Measurements from ENCODE around the gene TRIM6. TPM values are rescaled to one million over a fixed set of nuclear protein-coding genes. Genes with fewer than 3 reads are reported as not detected.

The TRIM6 gene
- total RNA-seq, 1 experiment from 2014 or later: 24.1 TPM

DNA sequence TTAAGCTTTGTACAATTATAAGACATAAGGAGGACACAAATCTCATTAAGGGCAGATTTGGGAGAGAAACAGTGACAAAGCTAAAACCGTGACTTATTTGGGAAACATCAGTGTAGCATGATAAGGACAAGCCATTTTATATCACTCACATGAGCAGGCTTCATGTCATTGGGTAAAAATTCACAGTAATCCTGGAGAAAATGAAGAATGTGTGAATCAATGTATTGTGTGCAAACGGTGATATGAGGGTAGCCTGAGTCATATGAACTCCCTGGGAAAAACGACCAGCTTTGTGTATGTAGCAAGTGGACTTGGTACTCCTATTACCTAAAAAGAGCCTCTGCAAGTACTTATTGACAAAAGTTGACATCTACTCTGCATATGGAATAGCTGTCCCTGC lies 22.4 kb downstream of the TRIM6 start:
- peaks cover 31% of the 10 kb centered on the region for H3K4me1 ChIP-seq (replicated peaks)
- peak overlapping the region; percentile 51 for H3K27ac ChIP-seq
- H3K4me3 ChIP-seq: no peak overlapping the region
- H3K36me3 ChIP-seq: no peaks in the 10 kb centered on the region
- DNase-seq (ENCODE audit: low read depth in 1 of 2, low spot score in 2 of 2): peak in 1 of 2 experiments; percentile 42
- no peaks in the 10 kb centered on the region for H3K9me3 ChIP-seq (replicated peaks)
- no peaks in the 10 kb centered on the region for H3K27me3 ChIP-seq (replicated peaks)

DNA sequence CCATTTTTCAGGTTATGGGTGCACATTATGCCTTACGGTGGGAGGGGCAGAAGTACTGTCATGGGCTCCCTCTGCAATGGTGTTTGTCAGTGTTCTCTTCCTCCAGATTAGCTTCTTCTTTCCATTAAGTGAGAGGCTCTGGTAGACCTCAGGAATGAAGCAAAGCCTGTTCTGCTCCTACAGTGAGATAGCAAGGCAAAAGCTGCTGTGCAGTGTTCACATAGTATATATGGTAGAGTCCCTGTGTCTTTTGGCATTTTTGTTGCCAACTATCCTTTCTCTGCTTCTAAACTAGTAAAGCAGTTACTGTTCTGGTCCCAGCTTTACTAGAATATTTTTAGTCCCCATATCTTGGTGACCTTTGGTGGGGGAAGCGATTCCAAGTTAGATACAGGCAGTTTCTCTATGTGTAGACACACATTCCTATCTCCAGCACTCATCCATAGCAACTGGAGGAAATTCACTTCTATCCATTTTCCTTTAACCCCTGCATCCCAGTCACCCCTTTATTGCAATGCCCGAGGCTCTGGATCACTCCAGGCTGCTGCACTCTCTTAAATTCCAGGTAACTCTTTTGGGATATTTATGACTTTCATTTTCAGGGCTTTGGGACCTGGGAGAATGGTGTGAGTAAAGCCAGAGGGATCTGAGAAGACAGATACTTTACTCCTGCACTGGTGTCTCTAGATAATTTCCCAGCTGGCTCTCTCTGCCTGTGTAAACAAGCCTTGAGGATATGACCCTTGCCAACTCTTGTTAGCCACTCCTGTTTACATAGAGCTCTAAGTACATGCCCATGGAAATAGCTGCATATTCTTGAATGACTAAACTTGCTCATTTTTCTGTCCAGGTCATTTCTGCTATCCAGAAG lies 24.4 kb downstream of the TRIM6 start:
- Histone ChIP-seq H3K36me3 (no peaks in the 10 kb centered on the region), H3K27me3 (replicated peaks) (no peaks in the 10 kb centered on the region), H3K4me3 (no peak overlapping the region), H3K9me3 (replicated peaks) (no peaks in the 10 kb centered on the region), H3K27ac (peak overlapping the region; percentile 48), H3K4me1 (replicated peaks) (peaks cover 43% of the 10 kb centered on the region)
- peak in 1 of 2 experiments; percentile 62 for DNase-seq (ENCODE audit: low read depth in 1 of 2, low spot score in 2 of 2)

DNA sequence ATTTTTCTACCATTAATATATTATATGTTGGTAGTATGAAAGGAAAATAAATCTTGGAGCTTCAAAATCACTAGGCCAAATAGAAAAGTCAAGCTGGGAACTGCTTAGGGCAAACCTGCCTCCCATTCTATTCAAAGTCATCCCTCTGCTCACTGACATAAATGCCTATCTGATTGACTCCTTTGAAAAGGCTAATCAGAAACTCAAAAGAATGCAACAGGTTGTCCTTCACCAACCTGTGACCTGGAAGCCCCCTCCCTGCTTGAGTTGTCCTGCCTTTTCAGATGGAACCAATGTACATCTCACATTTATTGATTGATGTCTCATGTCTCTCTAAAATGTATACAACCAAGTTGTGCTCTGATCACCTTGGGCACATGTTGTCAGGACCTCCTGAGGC lies 25.1 kb downstream of the TRIM6 start:
- H3K36me3 ChIP-seq: no peaks in the 10 kb centered on the region
- no peaks in the 10 kb centered on the region for H3K27me3 ChIP-seq (replicated peaks)
- DNase-seq (ENCODE audit: low read depth in 1 of 2, low spot score in 2 of 2): no peak
- H3K4me1 ChIP-seq (replicated peaks): peaks cover 46% of the 10 kb centered on the region
- no peaks in the 10 kb centered on the region for H3K9me3 ChIP-seq (replicated peaks)
- peak overlapping the region; percentile 48; the same call in 1 of the 2 replicates for H3K27ac ChIP-seq
- H3K4me3 ChIP-seq: no peak overlapping the region

DNA sequence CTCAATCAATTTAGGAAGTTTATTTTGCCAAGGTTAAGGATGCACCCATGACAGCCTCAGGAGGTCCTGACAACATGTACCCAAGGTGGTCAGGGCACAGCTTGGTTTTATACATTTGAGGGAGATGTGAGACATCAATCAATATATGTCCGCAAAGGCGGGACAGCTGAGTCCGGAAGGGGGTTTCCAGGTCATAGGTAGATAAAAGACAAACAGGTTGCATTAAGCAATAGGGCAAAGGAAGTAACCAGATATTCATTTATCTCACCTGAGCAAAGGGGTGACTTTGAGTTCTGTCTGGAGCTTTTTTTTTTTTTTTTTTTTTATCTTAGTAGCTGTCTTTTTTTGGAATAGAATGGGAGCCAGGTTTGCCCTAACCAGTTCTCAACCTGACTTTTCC lies 26.4 kb downstream of the TRIM6 start:
- Histone ChIP-seq H3K27me3 (replicated peaks) (no peaks in the 10 kb centered on the region), H3K4me3 (no peak overlapping the region), H3K4me1 (replicated peaks) (peaks cover 46% of the 10 kb centered on the region), H3K27ac (no peak overlapping the region), H3K9me3 (replicated peaks) (no peaks in the 10 kb centered on the region), H3K36me3 (no peaks in the 10 kb centered on the region)
- no peak for DNase-seq (ENCODE audit: low read depth in 1 of 2, low spot score in 2 of 2)

DNA sequence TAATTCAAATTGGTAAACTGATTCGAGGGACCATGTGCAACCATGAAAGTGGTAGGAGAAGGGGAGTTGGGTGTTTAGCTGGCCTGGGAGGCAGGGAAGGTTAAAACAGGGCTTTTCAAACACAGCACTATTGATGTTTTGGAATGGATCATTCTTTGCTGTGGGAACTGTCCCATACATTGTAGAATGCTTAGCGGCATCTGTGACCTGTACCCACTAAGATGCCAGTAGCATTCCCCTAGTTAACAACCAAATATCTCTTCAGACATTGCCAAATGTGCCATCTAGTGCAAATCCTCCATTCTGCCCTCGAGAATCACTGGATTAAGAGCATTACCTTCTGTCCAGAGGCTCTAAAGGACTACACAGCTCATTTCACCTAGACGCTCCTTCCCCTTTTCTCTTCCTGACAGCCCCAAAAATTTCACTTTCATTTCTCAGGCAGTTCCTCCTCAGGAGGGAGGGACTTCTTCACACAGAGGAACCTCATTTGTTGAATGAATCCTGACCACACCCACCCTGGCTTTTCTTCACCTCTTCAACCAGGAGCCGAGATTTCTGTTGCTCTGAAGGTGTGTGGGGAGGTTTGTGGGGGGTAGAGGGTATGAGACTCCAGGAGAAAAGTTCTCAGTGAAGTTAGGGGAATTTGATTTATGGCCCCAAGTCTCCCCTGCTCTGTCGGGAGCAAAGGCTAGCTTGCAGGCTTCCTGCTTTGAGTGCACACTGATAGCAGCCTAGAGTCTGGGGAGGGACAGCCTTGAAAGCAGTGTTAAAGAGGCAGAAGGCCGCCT lies 28.2 kb downstream of the TRIM6 start, which contains the start of gene TRIM34:
Gene TRIM34, plus strand, starts transcription at position 513 of the 791 bp plus-strand sequence. CDS start 7,331 bp downstream, outside the sequence.
- peak; percentile 63 to 84 for DNase-seq (ENCODE audit: low read depth in 1 of 2, low spot score in 2 of 2)
- Histone ChIP-seq H3K27ac (peak within 1 kb of the TSS; percentile 25), H3K9me3 (replicated peaks) (no peaks in the 10 kb centered on the region), H3K4me1 (replicated peaks) (peaks cover 33% of the 10 kb centered on the region), H3K27me3 (replicated peaks) (no peaks in the 10 kb centered on the region), H3K36me3 (no peaks in the 10 kb centered on the region), H3K4me3 (peak within 1 kb of the TSS; percentile 49)

DNA sequence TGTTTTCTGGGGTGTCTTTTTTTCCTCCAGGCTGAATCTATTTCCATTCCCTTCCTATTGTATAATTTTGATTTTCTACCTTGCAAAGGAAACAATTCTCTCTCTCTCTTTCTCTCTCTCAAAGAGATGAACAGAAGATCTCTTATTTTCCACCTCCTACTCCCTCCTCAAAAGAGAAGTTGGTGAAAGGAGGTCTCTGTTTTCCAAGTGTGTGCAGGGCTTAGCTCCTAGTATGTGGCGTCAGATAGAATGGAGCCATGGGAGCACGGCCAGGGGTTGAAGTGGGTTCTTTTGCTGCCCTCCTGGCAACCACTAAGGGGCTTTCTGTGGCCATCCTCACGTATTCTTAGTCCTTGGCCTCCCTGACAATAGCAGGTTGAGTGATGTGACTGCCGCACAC lies 28.8 kb downstream of the TRIM6 start:
- Histone ChIP-seq H3K36me3 (no peaks in the 10 kb centered on the region), H3K4me1 (replicated peaks) (peaks cover 31% of the 10 kb centered on the region), H3K27ac (no peak overlapping the region; the same call in 1 of the 2 replicates), H3K4me3 (peak overlapping the region; percentile 49), H3K27me3 (replicated peaks) (no peaks in the 10 kb centered on the region), H3K9me3 (replicated peaks) (no peaks in the 10 kb centered on the region)
- no peak for DNase-seq (ENCODE audit: low read depth in 1 of 2, low spot score in 2 of 2)

DNA sequence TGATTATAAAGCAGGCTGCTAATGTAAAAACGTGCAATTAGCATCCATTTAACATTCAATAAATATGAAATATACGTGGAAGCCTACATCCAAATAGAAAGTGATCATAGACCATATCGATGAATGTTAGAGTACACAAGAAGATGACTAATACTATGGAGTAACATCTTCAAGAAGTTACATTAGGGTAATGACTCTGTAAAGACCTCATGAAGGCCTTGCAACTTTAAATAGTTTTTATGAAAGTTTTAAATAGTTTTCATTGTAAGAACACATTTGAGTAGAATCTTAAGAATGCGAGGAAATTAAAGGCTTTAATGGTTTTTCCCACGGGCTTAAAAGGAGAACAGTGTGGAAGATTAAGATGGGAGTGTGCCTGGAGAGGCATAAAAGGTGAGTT lies 29.8 kb downstream of the TRIM6 start:
- DNase-seq (ENCODE audit: low read depth in 1 of 2, low spot score in 2 of 2): no peak
- Histone ChIP-seq H3K36me3 (no peaks in the 10 kb centered on the region), H3K4me3 (no peak overlapping the region), H3K27me3 (replicated peaks) (no peaks in the 10 kb centered on the region), H3K9me3 (replicated peaks) (no peaks in the 10 kb centered on the region), H3K27ac (no peak overlapping the region), H3K4me1 (replicated peaks) (peaks cover 22% of the 10 kb centered on the region)

DNA sequence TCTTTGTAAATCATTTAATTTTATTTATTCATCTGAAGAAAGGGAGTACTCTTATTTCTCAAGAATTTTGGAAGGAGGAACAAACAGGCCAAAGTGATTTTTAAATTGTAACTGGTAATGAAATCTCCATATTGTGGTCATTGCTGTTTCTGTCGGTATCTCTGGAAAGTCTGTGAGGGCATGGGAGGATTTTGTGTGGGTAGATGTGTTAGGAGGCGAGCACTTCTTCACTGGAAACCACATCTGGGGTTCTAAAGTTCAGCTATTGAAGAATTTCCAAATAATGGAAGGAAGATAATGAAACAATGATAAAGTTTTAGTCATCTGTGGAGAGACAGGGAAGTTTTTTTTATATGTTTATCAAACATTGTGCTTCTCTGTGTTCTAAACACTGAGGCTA lies 35.0 kb downstream of the TRIM6 start:
- H3K27ac ChIP-seq: no peak overlapping the region
- H3K4me3 ChIP-seq: no peak overlapping the region
- H3K4me1 ChIP-seq (replicated peaks): no peaks in the 10 kb centered on the region
- DNase-seq (ENCODE audit: low read depth in 1 of 2, low spot score in 2 of 2): no peak
- H3K9me3 ChIP-seq (replicated peaks): no peaks in the 10 kb centered on the region
- H3K27me3 ChIP-seq (replicated peaks): no peaks in the 10 kb centered on the region
- no peaks in the 10 kb centered on the region for H3K36me3 ChIP-seq

DNA sequence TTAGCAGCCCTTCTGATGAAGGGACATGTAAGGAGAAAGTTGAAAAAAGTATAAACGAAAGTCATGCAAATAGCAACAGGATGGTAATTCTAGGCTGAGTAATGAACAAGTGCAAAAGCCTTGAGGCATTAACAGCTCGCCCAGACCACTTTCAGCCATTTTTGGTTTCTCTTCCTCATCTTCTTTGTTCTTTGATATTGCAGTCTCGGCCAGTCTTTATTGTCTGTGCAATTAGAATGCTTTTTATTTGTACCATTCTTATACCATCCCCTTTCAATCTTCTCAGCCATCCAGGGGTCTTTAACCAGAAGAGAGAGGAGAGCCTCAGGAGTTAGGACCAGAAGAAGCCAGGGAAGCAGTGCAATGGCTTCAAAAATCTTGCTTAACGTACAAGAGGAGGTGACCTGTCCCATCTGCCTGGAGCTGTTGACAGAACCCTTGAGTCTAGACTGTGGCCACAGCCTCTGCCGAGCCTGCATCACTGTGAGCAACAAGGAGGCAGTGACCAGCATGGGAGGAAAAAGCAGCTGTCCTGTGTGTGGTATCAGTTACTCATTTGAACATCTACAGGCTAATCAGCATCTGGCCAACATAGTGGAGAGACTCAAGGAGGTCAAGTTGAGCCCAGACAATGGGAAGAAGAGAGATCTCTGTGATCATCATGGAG lies 35.7 kb downstream of the TRIM6 start:
- Histone ChIP-seq H3K36me3 (no peaks in the 10 kb centered on the region), H3K9me3 (replicated peaks) (no peaks in the 10 kb centered on the region), H3K27ac (no peak overlapping the region), H3K27me3 (replicated peaks) (no peaks in the 10 kb centered on the region), H3K4me1 (replicated peaks) (no peaks in the 10 kb centered on the region), H3K4me3 (no peak overlapping the region)
- DNase-seq (ENCODE audit: low read depth in 1 of 2, low spot score in 2 of 2): no peak

DNA sequence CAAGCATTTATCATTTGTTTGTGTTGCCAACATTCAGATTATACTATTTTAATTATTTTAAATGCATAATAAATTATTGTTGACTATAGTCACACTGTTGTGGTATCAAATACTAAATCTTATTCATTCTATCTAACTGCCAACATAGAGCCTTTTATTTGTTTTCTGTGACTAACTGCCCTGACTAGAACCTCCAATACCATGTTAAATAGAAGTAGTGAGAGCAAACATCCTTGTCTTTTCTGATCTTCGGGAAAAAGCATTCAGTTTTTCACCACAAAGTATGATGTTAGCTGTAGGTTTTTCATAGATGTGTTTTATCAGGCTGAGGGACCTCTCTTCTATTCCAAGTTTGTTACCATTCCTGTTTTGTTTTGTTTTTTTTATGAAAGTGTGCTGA lies 43.5 kb downstream of the TRIM6 start:
- no peaks in the 10 kb centered on the region for H3K27me3 ChIP-seq (replicated peaks)
- no peaks in the 10 kb centered on the region for H3K36me3 ChIP-seq
- no peaks in the 10 kb centered on the region for H3K4me1 ChIP-seq (replicated peaks)
- no peak overlapping the region for H3K4me3 ChIP-seq
- no peaks in the 10 kb centered on the region for H3K9me3 ChIP-seq (replicated peaks)
- DNase-seq (ENCODE audit: low read depth in 1 of 2, low spot score in 2 of 2): no peak
- no peak overlapping the region for H3K27ac ChIP-seq

DNA sequence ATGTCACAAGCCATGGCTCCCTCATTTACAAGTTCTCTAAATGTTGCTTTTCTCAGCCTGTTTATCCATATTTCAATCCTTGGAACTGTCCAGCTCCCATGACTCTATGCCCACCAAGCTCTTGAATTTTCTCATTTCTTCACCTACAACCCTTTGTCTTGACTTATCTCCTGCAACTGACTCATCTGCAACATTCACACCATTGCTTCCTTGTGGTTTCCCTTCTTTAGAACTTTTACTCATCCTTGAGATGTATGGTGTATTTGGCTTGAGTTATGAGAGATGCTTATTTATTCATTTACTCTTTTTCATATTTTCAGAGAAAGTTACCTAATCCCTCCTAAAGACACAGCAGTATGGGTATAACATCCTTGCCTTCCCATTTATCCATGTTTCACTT lies 47.1 kb downstream of the TRIM6 start:
- no peak for DNase-seq (ENCODE audit: low read depth in 1 of 2, low spot score in 2 of 2)
- Histone ChIP-seq H3K4me3 (no peak overlapping the region), H3K4me1 (replicated peaks) (no peaks in the 10 kb centered on the region), H3K27me3 (replicated peaks) (no peaks in the 10 kb centered on the region), H3K36me3 (no peaks in the 10 kb centered on the region), H3K9me3 (replicated peaks) (no peaks in the 10 kb centered on the region), H3K27ac (no peak overlapping the region)

DNA sequence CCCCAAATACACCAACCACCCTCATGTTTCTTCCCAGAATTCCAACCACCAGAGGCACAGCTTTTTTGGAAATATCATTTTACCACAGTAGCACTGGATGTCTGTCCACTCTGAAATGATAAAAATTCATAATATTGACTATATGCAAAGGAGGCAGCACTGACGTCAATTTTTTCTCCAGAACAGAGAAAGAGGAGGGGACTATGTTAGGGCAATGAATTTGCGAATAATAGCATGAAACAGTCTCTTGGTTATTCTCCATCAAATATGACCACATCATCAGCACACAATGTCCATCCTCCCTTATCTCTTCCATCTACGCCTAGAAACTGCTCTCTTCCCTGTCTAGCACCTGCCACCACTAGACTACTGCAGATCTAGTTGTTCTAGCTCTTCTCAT lies 49.7 kb downstream of the TRIM6 start:
- Histone ChIP-seq H3K36me3 (no peaks in the 10 kb centered on the region), H3K4me1 (replicated peaks) (no peaks in the 10 kb centered on the region), H3K27ac (no peak overlapping the region), H3K9me3 (replicated peaks) (no peaks in the 10 kb centered on the region; the same call in 1 of the 2 replicates), H3K4me3 (no peak overlapping the region), H3K27me3 (replicated peaks) (no peaks in the 10 kb centered on the region)
- DNase-seq (ENCODE audit: low read depth in 1 of 2, low spot score in 2 of 2): no peak

DNA sequence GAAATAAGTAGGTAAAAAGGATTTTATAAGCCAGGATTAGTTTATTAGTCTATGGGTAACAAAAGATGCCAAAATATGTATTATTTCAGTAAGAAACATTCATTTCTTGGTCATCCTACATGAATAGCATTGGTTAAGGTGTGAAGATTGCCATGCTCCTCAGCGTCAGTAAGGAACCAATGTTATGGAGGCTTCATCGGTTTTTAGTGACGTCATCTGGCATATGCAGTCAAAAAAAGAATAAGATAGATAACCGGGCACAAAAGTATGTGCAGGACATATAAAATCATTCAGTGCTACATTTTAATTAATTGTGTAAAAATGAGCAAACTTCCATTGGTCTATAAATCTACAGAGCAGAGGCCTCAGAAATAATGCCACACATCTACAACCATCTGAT lies 59.0 kb downstream of the TRIM6 start:
- no peaks in the 10 kb centered on the region for H3K36me3 ChIP-seq
- no peak overlapping the region for H3K27ac ChIP-seq
- 0 out of 2 replicates have a peak, but pooled peaks cover 3% of the 10 kb centered on the region for H3K9me3 ChIP-seq (replicated peaks)
- no peaks in the 10 kb centered on the region for H3K4me1 ChIP-seq (replicated peaks)
- no peak overlapping the region for H3K4me3 ChIP-seq
- DNase-seq (ENCODE audit: low read depth in 1 of 2, low spot score in 2 of 2): no peak
- no peaks in the 10 kb centered on the region for H3K27me3 ChIP-seq (replicated peaks)

Measured in SJSA1 (cell line).